ENCODE measurements around the gene WIPI1.

DNA sequence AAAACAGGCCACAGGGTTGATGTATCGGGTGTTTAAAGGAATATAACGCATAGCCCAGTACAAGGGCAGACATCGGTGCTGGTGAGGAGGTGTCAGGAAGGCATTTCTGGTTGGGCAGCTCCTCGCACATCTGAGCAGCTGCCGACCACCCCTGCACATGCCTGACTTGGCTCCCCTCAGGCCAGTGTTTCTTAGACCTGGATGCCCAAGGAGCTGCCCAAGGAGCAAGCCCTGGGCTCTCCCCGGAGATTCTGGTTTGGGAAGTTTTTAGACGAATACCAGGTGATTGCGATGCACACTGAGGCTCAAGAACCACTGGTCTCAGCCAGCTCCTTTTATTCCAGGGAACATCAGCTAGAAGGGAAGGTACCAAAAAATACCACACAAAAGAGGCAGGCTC is 11.6 kb downstream of the WIPI1 start:
- no peak for TF ChIP-seq POLR2A (IDR thresholded peaks at IDR 0.05)
- TF ChIP-seq, protein P1, sequence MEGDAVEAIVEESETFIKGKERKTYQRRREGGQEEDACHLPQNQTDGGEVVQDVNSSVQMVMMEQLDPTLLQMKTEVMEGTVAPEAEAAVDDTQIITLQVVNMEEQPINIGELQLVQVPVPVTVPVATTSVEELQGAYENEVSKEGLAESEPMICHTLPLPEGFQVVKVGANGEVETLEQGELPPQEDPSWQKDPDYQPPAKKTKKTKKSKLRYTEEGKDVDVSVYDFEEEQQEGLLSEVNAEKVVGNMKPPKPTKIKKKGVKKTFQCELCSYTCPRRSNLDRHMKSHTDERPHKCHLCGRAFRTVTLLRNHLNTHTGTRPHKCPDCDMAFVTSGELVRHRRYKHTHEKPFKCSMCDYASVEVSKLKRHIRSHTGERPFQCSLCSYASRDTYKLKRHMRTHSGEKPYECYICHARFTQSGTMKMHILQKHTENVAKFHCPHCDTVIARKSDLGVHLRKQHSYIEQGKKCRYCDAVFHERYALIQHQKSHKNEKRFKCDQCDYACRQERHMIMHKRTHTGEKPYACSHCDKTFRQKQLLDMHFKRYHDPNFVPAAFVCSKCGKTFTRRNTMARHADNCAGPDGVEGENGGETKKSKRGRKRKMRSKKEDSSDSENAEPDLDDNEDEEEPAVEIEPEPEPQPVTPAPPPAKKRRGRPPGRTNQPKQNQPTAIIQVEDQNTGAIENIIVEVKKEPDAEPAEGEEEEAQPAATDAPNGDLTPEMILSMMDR (IDR thresholded peaks at IDR 0.05) = no peak

Measured in testis (tissue), 2 donors.